A549 (cell line): ENCODE data around the gene IZUMO2. TPM values are rescaled to one million over a fixed set of nuclear protein-coding genes. Genes with fewer than 3 reads are reported as not detected.

Source experiments
- ATAC-seq, 2 experiments: fragments of 200-7000 bp in 1 of 2; fragments of >200 bp in 1 of 2; cut with Nextera tagmentation in 1 of 2; cut with Tn5 transposase in 1 of 2; 3 replicates each; pipeline versions ENCODE4 v1.8.0 to v1.9.1; 2018 to 2020; ENCODE audit warnings: mild to moderate bottlenecking in 1 of 2, moderate library complexity in 1 of 2
- CTCF ChIA-PET: fragments of 300-600 bp; sonication (Branson Sonifier 250); formaldehyde crosslinking; extraction: SDS; loops from one replicate; lab custom pipeline; 2021; ENCODE audit warnings: antibody characterized with exemption, inconsistent platforms; lab: Yijun Ruan, JAX
- POLR2A ChIA-PET: fragments of 350-600 bp; formaldehyde crosslinking; extraction: SDS; loops from one replicate; lab custom pipeline; 2021; ENCODE audit warnings: antibody characterized with exemption, inconsistent platforms; lab: Yijun Ruan, JAX
- DNase-seq, 2 experiments: peaks; one replicate each; pipeline versions ENCODE4 v3.0.0 to v3.0.0-alpha.2; 2011 to 2016; ENCODE audit warnings: low read depth in 1 of 2, low spot score in 1 of 2
- FAIRE-seq: peaks from 2 replicates; lab custom pipeline; 2011; peaks lifted over from hg19 to GRCh38; lab: Jason Lieb, UNC
- H3K27ac ChIP-seq, 2 experiments: fragments of >200 bp; sonication (Bioruptor Twin); formaldehyde crosslinking; 3 replicates each; pipeline ENCODE4 v1.5.1; 2016 to 2017
- H3K4me1 ChIP-seq: fragments of >200 bp; sonication (Bioruptor Twin); formaldehyde crosslinking; 3 replicates; pipeline ENCODE4 v1.6.1; 2016
- H3K4me2 ChIP-seq: fragments of >200 bp; sonication (Bioruptor Twin); formaldehyde crosslinking; 3 replicates; pipeline ENCODE4 v1.6.1; 2016
- H3K4me3 ChIP-seq: fragments of >200 bp; sonication (Bioruptor Twin); formaldehyde crosslinking; 3 replicates; pipeline ENCODE4 v1.5.1; 2016
- H3K9me3 ChIP-seq: fragments of >200 bp; sonication (Bioruptor Twin); formaldehyde crosslinking; 3 replicates; pipeline ENCODE4 v1.6.1; 2016
- BCL3 ChIP-seq: fragments of >200 bp; sonication (Bioruptor Twin); formaldehyde crosslinking; IDR thresholded peaks from 3 replicates; pipeline ENCODE4 v1.6.1; 2016
- CBX2 ChIP-seq: fragments of 200-600 bp; sonication (generic); IDR thresholded peaks from 2 replicates; pipeline ENCODE4 v1.6.1; 2016; ENCODE audit warnings: low read depth, mild to moderate bottlenecking, borderline replicate concordance
- CBX8 ChIP-seq: fragments of 200-600 bp; sonication (generic); IDR thresholded peaks from 2 replicates; pipeline ENCODE4 v1.6.1; 2016
- CEBPB ChIP-seq, 2 experiments: fragments of >200 bp in 1 of 2; sonication (Bioruptor Twin) in 1 of 2; formaldehyde crosslinking in 1 of 2; IDR thresholded peaks; 2 replicates each; pipeline ENCODE4 v1.6.1; 2012 to 2016
- CHD2 ChIP-seq: fragments of 150-350 bp; IDR thresholded peaks from 2 replicates; pipeline ENCODE4 v1.6.1; 2014; ENCODE audit warnings: low read length; ENCODE audit not compliant: partially characterized antibody
- E2F6 ChIP-seq: IDR thresholded peaks from 2 replicates; pipeline ENCODE4 v1.6.1; 2012; ENCODE audit warnings: low read depth, borderline replicate concordance
- ESRRA ChIP-seq: fragments of 150-350 bp; IDR thresholded peaks from 2 replicates; pipeline ENCODE4 v1.6.1; 2014; ENCODE audit warnings: mild to moderate bottlenecking, low read length, borderline replicate concordance
- FOSB ChIP-seq: fragments of 250-450 bp; sonication (Bioruptor Pico); IDR thresholded peaks from 2 replicates; pipeline ENCODE4 v1.5.0; 2020; ENCODE audit warnings: mild to moderate bottlenecking, moderate library complexity
- FOSL2 ChIP-seq, 2 experiments: fragments of 450-650 bp in 1 of 2; fragments of >200 bp in 1 of 2; sonication (Bioruptor Twin) in 1 of 2; formaldehyde crosslinking; IDR thresholded peaks; 2 replicates each; pipeline versions ENCODE4 v1.5.0 to v1.6.1; 2016 to 2020; ENCODE audit warnings: mild to moderate bottlenecking in 1 of 2, moderate library complexity in 1 of 2
- HEYL ChIP-seq: fragments of 250-450 bp; sonication (Bioruptor Pico); IDR thresholded peaks from 2 replicates; pipeline ENCODE4 v1.8.0; 2021; ENCODE audit warnings: mild to moderate bottlenecking, moderate library complexity
- HOXA7 ChIP-seq: fragments of 250-450 bp; sonication (Bioruptor Pico); IDR thresholded peaks from 2 replicates; pipeline ENCODE4 v1.5.0; 2020; ENCODE audit warnings: mild to moderate bottlenecking, moderate library complexity
- HOXB13 ChIP-seq: fragments of 250-450 bp; sonication (Bioruptor Pico); IDR thresholded peaks from 2 replicates; pipeline ENCODE4 v1.5.0; 2020; ENCODE audit warnings: low read depth, mild to moderate bottlenecking, moderate library complexity
- HOXB5 ChIP-seq: fragments of 250-450 bp; sonication (Bioruptor Pico); IDR thresholded peaks from 2 replicates; pipeline ENCODE4 v1.5.0; 2020; ENCODE audit warnings: mild to moderate bottlenecking, moderate library complexity
- JUN ChIP-seq, 2 experiments: fragments of >200 bp; sonication (Bioruptor Twin); formaldehyde crosslinking; IDR thresholded peaks; 2 replicates in 1 of 2; 3 replicates in 1 of 2; pipeline ENCODE4 v1.6.1; 2016 to 2017
- KDM1A ChIP-seq: fragments of 200-600 bp; sonication (generic); IDR thresholded peaks from 2 replicates; pipeline ENCODE4 v1.6.1; 2016; ENCODE audit warnings: low read depth, mild to moderate bottlenecking
- KDM5A ChIP-seq: fragments of 200-600 bp; sonication (generic); IDR thresholded peaks from 2 replicates; pipeline ENCODE4 v1.6.1; 2016; ENCODE audit warnings: antibody characterized with exemption, mild to moderate bottlenecking
- MYC ChIP-seq: IDR thresholded peaks from 2 replicates; pipeline ENCODE4 v1.6.1; 2012; ENCODE audit warnings: mild to moderate bottlenecking, inconsistent platforms, low read length, improper control_type of control experiment, borderline replicate concordance
- NFE2L2 ChIP-seq: fragments of 150-350 bp; conservative IDR thresholded peaks from 2 replicates; pipeline ENCODE4 v1.6.1; 2014; ENCODE audit warnings: low read length
- NR3C1 ChIP-seq: fragments of >200 bp; sonication (Bioruptor Twin); formaldehyde crosslinking; IDR thresholded peaks from 3 replicates; pipeline ENCODE4 v1.6.1; 2017
- PHF8 ChIP-seq: fragments of 200-600 bp; sonication (generic); IDR thresholded peaks from 2 replicates; pipeline ENCODE4 v1.6.1; 2016; ENCODE audit warnings: low read depth, mild to moderate bottlenecking, antibody characterized with exemption, moderate library complexity, borderline replicate concordance
- POLR2AphosphoS2 ChIP-seq: conservative IDR thresholded peaks from 2 replicates; pipeline ENCODE4 v1.6.1; 2012; ENCODE audit warnings: low read length, improper control_type of control experiment, inconsistent platforms
- RARB ChIP-seq: fragments of 250-450 bp; sonication (Bioruptor Pico); IDR thresholded peaks from 2 replicates; pipeline ENCODE4 v1.8.0; 2021; ENCODE audit warnings: mild to moderate bottlenecking, moderate library complexity
- RNF2 ChIP-seq: fragments of 200-600 bp; sonication (generic); IDR thresholded peaks from 2 replicates; pipeline ENCODE4 v1.6.1; 2016; ENCODE audit warnings: low read depth, mild to moderate bottlenecking, antibody characterized with exemption, moderate library complexity, borderline replicate concordance
- SMC3 ChIP-seq: fragments of >200 bp; sonication (Bioruptor Twin); formaldehyde crosslinking; IDR thresholded peaks from 3 replicates; pipeline ENCODE4 v1.6.1; 2018; ENCODE audit warnings: inconsistent platforms
- TP53 ChIP-seq: fragments of 250-450 bp; sonication (Bioruptor Pico); IDR thresholded peaks from 2 replicates; pipeline ENCODE4 v1.5.0; 2021; ENCODE audit warnings: mild to moderate bottlenecking, moderate library complexity
- ZC3H11A ChIP-seq: fragments of 450-650 bp; IDR thresholded peaks from 2 replicates; pipeline ENCODE4 v1.6.1; 2014; ENCODE audit warnings: antibody characterized with exemption, mild to moderate bottlenecking
- ZNF302 ChIP-seq: fragments of 250-450 bp; sonication (Bioruptor Pico); IDR thresholded peaks from 2 replicates; pipeline ENCODE4 v1.9.0; 2021; ENCODE audit warnings: inconsistent platforms, mild to moderate bottlenecking, moderate library complexity
- ZSCAN20 ChIP-seq: fragments of 250-450 bp; sonication (Bioruptor Pico); IDR thresholded peaks from 2 replicates; pipeline ENCODE4 v1.8.0; 2022; ENCODE audit warnings: mild to moderate bottlenecking, moderate library complexity
- WGBS: methylation state at CpG from one replicate; pipeline ENCODE4 v1.1.6; 2017; ENCODE audit errors: missing lambda C conversion rate; 5-methylcytosine and 5-hydroxymethylcytosine counted together
- polyA plus RNA-seq, 4 experiments: library from polyadenylated mRNA; depleted of rRNA in 3 of 4; stranded (reverse); fragments of >200 nt; fragmentation: RNase III in 1 of 4; extraction: RNeasy Plus Mini Kit Qiagen cat#74134 plus additional on column Dnase treatment in 1 of 4; gene quantifications; 2 replicates in 3 of 4; 3 replicates in 1 of 4; pipeline ENCODE4 v1.2.3, GENCODE V29; 2011 to 2017
- TF ChIP-seq, protein P1 (sequence below): fragments of 450-650 bp; IDR thresholded peaks from 2 replicates; pipeline ENCODE4 v1.6.1; 2014; ENCODE audit warnings: antibody characterized with exemption

The IZUMO2 gene
- polyA plus RNA-seq, 2 of the 4 experiments (the other 2 are of a cell fraction): not detected

GRCh38 chr19:50198431-50199258 lies 35.6 kb upstream of the IZUMO2 start:
- ChIA-PET POLR2A (interaction anchor here (0.6 to 0.8 kb wide), 2 partner anchors 51 to 130 kb away, joined by 3 read pairs; partner anchors contain the start of gene KCNC3), CTCF (interaction anchor here (0.6 to 2.5 kb wide), 10 partner anchors 9 to 130 kb away, joined by 3 to 7 read pairs (median 4); partner anchors contain the start of gene KCNC3)
- 28% methylated on average over 7 of the region's 7 CpGs for WGBS
- Histone ChIP-seq H3K4me3 (no peak overlapping the region), H3K4me1 (0 out of 3 replicates have a peak, but pooled peaks cover 3% of the 10 kb centered on the region), H3K27ac (no peak overlapping the region), H3K9me3 (no peaks in the 10 kb centered on the region), H3K4me2 (no peak overlapping the region)
- no peak for FAIRE-seq
- no peak for DNase-seq
- no peak for ATAC-seq
- no peak for TF ChIP-seq CBX2
- TF ChIP-seq RNF2: no peak
- no peak for TF ChIP-seq NR3C1
- no peak for TF ChIP-seq PHF8
- TF ChIP-seq RARB (CRISPR knock-in tag): no peak

DNA sequence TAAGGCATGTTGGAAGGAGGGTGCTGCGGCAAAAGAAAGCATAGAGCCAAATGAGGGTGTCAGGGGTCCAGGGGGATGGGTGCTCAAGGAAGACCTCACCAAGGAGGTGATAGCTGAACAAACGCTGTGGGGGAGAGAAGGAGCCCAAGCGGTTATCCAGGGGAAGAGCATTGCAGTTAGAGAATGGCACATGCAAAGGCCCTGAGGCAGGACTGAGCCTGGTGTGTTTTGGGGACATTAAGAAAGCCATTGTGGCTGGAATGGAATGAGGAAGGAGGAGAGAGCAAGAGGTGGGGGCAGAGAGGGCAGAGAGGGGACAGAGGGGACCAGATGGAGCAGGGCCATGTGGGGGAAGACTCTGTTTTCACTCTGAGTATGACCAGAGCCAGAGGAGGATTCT lies 34.3 kb upstream of the IZUMO2 start:
- Histone ChIP-seq H3K9me3 (no peaks in the 10 kb centered on the region), H3K4me2 (no peak overlapping the region)
- POLR2A ChIA-PET: no interaction called here
- CTCF ChIA-PET: interaction anchor here (1.6 to 2.5 kb wide), 4 partner anchors 8 to 131 kb away, joined by 4 to 7 read pairs (median 5); partner anchors contain the start of gene KCNC3
- DNase-seq: no peak
- no peak for TF ChIP-seq JUN (IDR thresholded peaks at IDR 0.05)
- no peak for TF ChIP-seq PHF8
- TF ChIP-seq CBX2: no peak
- TF ChIP-seq HEYL: no peak
- no peak for TF ChIP-seq CEBPB (IDR thresholded peaks at IDR 0.05)
- no peak for TF ChIP-seq ESRRA
- TF ChIP-seq TP53 (CRISPR knock-in tag): no peak
- TF ChIP-seq CBX8: no peak
- TF ChIP-seq MYC: no peak
- TF ChIP-seq ZNF302: no peak
- TF ChIP-seq KDM1A: no peak
- no peak for TF ChIP-seq POLR2AphosphoS2
- TF ChIP-seq HOXB13 (CRISPR knock-in tag): no peak
- TF ChIP-seq HOXB5 (CRISPR knock-in tag): no peak
- no peak for TF ChIP-seq ZSCAN20 (CRISPR knock-in tag)
- TF ChIP-seq, all 56 proteins: peak for 0
- Histone ChIP-seq H3K4me1 (no peaks in the 10 kb centered on the region), H3K27ac (no peak overlapping the region), H3K4me3 (no peak overlapping the region)
- no peak for FAIRE-seq
- ATAC-seq: no peak
- WGBS: 26% methylated on average over 3 of the region's 3 CpGs

GRCh38 chr19:50196322-50196932 lies 33.3 kb upstream of the IZUMO2 start:
- CTCF ChIA-PET: interaction anchor here (1.6 kb wide), 1 partner anchor 48 kb away, joined by 4 read pairs; no protein-coding TSS in a partner anchor
- no peaks in the 10 kb centered on the region for H3K9me3 ChIP-seq
- H3K4me2 ChIP-seq: no peak overlapping the region
- H3K4me1 ChIP-seq: no peaks in the 10 kb centered on the region
- no peak overlapping the region for H3K27ac ChIP-seq
- no peak overlapping the region for H3K4me3 ChIP-seq
- FAIRE-seq (no peak), DNase-seq (no peak), ATAC-seq (no peak)
- POLR2A ChIA-PET: no interaction called here
- WGBS: 11% methylated on average over 4 of the region's 4 CpGs
- TF ChIP-seq JUN (IDR thresholded peaks at IDR 0.05): no peak
- no peak for TF ChIP-seq CHD2
- TF ChIP-seq BCL3: no peak
- no peak for TF ChIP-seq FOSL2 (IDR thresholded peaks at IDR 0.05)
- TF ChIP-seq FOSL2 (CRISPR knock-in tag; IDR thresholded peaks at IDR 0.05): no peak
- no peak for TF ChIP-seq ZNF302
- no peak for TF ChIP-seq ZC3H11A
- no peak for TF ChIP-seq FOSB (CRISPR knock-in tag)
- TF ChIP-seq POLR2AphosphoS2: no peak
- TF ChIP-seq SMC3: no peak
- TF ChIP-seq E2F6: no peak
- TF ChIP-seq, protein P1, sequence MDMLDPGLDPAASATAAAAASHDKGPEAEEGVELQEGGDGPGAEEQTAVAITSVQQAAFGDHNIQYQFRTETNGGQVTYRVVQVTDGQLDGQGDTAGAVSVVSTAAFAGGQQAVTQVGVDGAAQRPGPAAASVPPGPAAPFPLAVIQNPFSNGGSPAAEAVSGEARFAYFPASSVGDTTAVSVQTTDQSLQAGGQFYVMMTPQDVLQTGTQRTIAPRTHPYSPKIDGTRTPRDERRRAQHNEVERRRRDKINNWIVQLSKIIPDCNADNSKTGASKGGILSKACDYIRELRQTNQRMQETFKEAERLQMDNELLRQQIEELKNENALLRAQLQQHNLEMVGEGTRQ: no peak
- TF ChIP-seq NFE2L2: no peak
- no peak for TF ChIP-seq KDM5A
- no peak for TF ChIP-seq HOXA7 (CRISPR knock-in tag)
